OCI-LY1 (cell line): ENCODE data around the gene RALGPS1.

Source experiments
- H2AFZ ChIP-seq: fragments of 200-600 bp; sonication (generic), shearing (Covaris generic); 2 replicates; pipeline ENCODE4 v1.6.0; 2014; ENCODE audit warnings: antibody characterized with exemption, mild to moderate bottlenecking, low read length
- H3F3A ChIP-seq: fragments of 200-600 bp; sonication (generic), shearing (Covaris generic); 2 replicates; pipeline ENCODE4 v1.6.0; 2014; ENCODE audit warnings: mild to moderate bottlenecking, antibody characterized with exemption, low read length, moderate library complexity; ENCODE audit not compliant: insufficient read depth
- H3K27ac ChIP-seq: fragments of 200-600 bp; sonication (generic); 2 replicates; pipeline ENCODE4 v1.5.1; 2014; ENCODE audit warnings: low read length, mixed run types, mild to moderate bottlenecking, low read depth; ENCODE audit not compliant: poor library complexity, severe bottlenecking
- H3K27me3 ChIP-seq: fragments of 200-600 bp; sonication (generic); 2 replicates; pipeline ENCODE4 v1.6.0; 2014; ENCODE audit warnings: antibody characterized with exemption, mild to moderate bottlenecking, low read length, moderate library complexity; ENCODE audit not compliant: insufficient read depth
- H3K36me3 ChIP-seq: fragments of 200-600 bp; sonication (generic); 2 replicates; pipeline ENCODE4 v1.6.1; 2014; ENCODE audit warnings: mild to moderate bottlenecking, antibody characterized with exemption, low read length, moderate library complexity, mixed read lengths; ENCODE audit not compliant: insufficient read depth
- H3K4me1 ChIP-seq: fragments of 200-600 bp; sonication (generic); 2 replicates; pipeline ENCODE4 v1.5.1; 2014; ENCODE audit warnings: mild to moderate bottlenecking, low read length, moderate library complexity; ENCODE audit not compliant: insufficient read depth, severe bottlenecking
- H3K4me2 ChIP-seq: fragments of 200-600 bp; sonication (generic), shearing (Covaris generic); 2 replicates; pipeline ENCODE4 v1.6.1; 2014; ENCODE audit warnings: low read length
- H3K4me3 ChIP-seq: fragments of 200-600 bp; sonication (generic); 2 replicates; pipeline ENCODE4 v1.5.1; 2014; ENCODE audit warnings: low read length, low read depth, mild to moderate bottlenecking, mixed read lengths; ENCODE audit not compliant: poor library complexity, severe bottlenecking
- H3K79me2 ChIP-seq: fragments of 200-600 bp; shearing (Covaris generic); 2 replicates; pipeline ENCODE4 v1.6.1; 2016; ENCODE audit warnings: mixed run types, low read length, mixed read lengths; ENCODE audit not compliant: insufficient read depth
- H3K9ac ChIP-seq: fragments of 200-600 bp; sonication (generic), shearing (Covaris generic); 2 replicates; pipeline ENCODE4 v1.6.1; 2014; ENCODE audit warnings: mild to moderate bottlenecking, low read length, mixed read lengths
- H3K9me2 ChIP-seq: fragments of 200-600 bp; sonication (generic), shearing (Covaris generic); 2 replicates; pipeline ENCODE4 v1.6.1; 2014; ENCODE audit warnings: low read depth, mild to moderate bottlenecking, low read length, mixed read lengths
- H3K9me3 ChIP-seq: fragments of 200-600 bp; shearing (Covaris generic); 2 replicates; pipeline ENCODE4 v1.6.1; 2014; ENCODE audit warnings: low read length, mixed read lengths
- H4K20me1 ChIP-seq: fragments of 200-600 bp; sonication (generic), shearing (Covaris generic); 2 replicates; pipeline ENCODE4 v1.6.0; 2016; ENCODE audit warnings: mild to moderate bottlenecking, low read length; ENCODE audit not compliant: insufficient read depth
- CTCF ChIP-seq: fragments of 200-600 bp; sonication (generic), shearing (Covaris generic); IDR thresholded peaks from 2 replicates; pipeline ENCODE4 v1.5.1; 2017; ENCODE audit warnings: mild to moderate bottlenecking, antibody characterized with exemption, low read length, moderate library complexity, mixed read lengths
- EZH2 ChIP-seq: fragments of 200-600 bp; sonication (generic), shearing (Covaris generic); IDR thresholded peaks from 2 replicates; pipeline ENCODE4 v1.8.0; 2017; ENCODE audit warnings: borderline replicate concordance, mixed run types, mild to moderate bottlenecking, antibody characterized with exemption, low read length, moderate library complexity, mixed read lengths

RALGPS1 gene

GRCh38 chr9:127154390-127155191 lies 240.0 kb downstream of the RALGPS1 start:
- Histone ChIP-seq H3K4me2 (no peak overlapping the region), H3K4me3 (no peak overlapping the region)
- TF ChIP-seq EZH2 (no peak), CTCF (no peak)

GRCh38 chr9:127155314-127155960 lies 240.9 kb downstream of the RALGPS1 start:
- no peaks in the 10 kb centered on the region for H3K9me2 ChIP-seq
- H2AFZ ChIP-seq = no peak overlapping the region
- no peaks in the 10 kb centered on the region for H3K36me3 ChIP-seq
- H4K20me1 ChIP-seq = no peaks in the 10 kb centered on the region
- H3K4me1 ChIP-seq = no peaks in the 10 kb centered on the region
- no peaks in the 10 kb centered on the region for H3F3A ChIP-seq
- no peak overlapping the region for H3K27ac ChIP-seq
- no peak overlapping the region for H3K4me3 ChIP-seq
- no peaks in the 10 kb centered on the region for H3K27me3 ChIP-seq
- H3K9ac ChIP-seq = no peak overlapping the region
- TF ChIP-seq CTCF = no peak
- no peak for TF ChIP-seq EZH2
- no peaks in the 10 kb centered on the region for H3K9me3 ChIP-seq
- H3K4me2 ChIP-seq = no peak overlapping the region
- H3K79me2 ChIP-seq = no peaks in the 10 kb centered on the region

More at GRCh38 chr9:127154390-127155191, 240.0 kb downstream of the RALGPS1 start:
- Histone ChIP-seq H3K27me3 (no peaks in the 10 kb centered on the region), H2AFZ (no peak overlapping the region), H3F3A (no peaks in the 10 kb centered on the region), H3K27ac (no peak overlapping the region), H3K79me2 (no peaks in the 10 kb centered on the region), H3K9ac (no peak overlapping the region), H3K9me3 (no peaks in the 10 kb centered on the region), H3K36me3 (no peaks in the 10 kb centered on the region), H4K20me1 (no peaks in the 10 kb centered on the region), H3K9me2 (no peaks in the 10 kb centered on the region), H3K4me1 (no peaks in the 10 kb centered on the region)

- H3K9me3 ChIP-seq = no peaks in the 10 kb centered on the region
- H3K27me3 ChIP-seq = no peaks in the 10 kb centered on the region
- no peaks in the 10 kb centered on the region for H3K4me1 ChIP-seq
- no peaks in the 10 kb centered on the region for H4K20me1 ChIP-seq
- no peaks in the 10 kb centered on the region for H3K79me2 ChIP-seq
- TF ChIP-seq CTCF = no peak
- no peak overlapping the region for H2AFZ ChIP-seq
- no peaks in the 10 kb centered on the region for H3K36me3 ChIP-seq
- no peaks in the 10 kb centered on the region for H3K9me2 ChIP-seq
- no peak overlapping the region for H3K27ac ChIP-seq
- H3K4me3 ChIP-seq = no peak overlapping the region
- H3F3A ChIP-seq = no peaks in the 10 kb centered on the region
- H3K9ac ChIP-seq = no peak overlapping the region
- H3K4me2 ChIP-seq = no peak overlapping the region
Observed at GRCh38 chr9:127158786-127159324, 244.3 kb downstream of the RALGPS1 start.
